AG10803 (cell line): ENCODE measurements around the gene KRTAP12-2.
"Not testable (repeated sequence)": the region's sequence is repeated elsewhere in the genome, so short reads cannot be mapped to it uniquely, and the experiment has no call there.

Experiments used
- DNase-seq: peaks from one replicate; pipeline ENCODE4 v3.0.0; 2010; ENCODE audit warnings: low read depth
- H3K4me3 ChIP-seq: 2 replicates; pipeline ENCODE4 v1.5.1; 2011; ENCODE audit warnings: mild to moderate bottlenecking, low read length, control low read depth
- TF ChIP-seq, protein P1 (sequence below): conservative IDR thresholded peaks from 2 replicates; pipeline ENCODE4 v1.5.1; 2011; ENCODE audit warnings: mild to moderate bottlenecking, low read length, control low read depth, inconsistent platforms

KRTAP12-2 gene

DNA sequence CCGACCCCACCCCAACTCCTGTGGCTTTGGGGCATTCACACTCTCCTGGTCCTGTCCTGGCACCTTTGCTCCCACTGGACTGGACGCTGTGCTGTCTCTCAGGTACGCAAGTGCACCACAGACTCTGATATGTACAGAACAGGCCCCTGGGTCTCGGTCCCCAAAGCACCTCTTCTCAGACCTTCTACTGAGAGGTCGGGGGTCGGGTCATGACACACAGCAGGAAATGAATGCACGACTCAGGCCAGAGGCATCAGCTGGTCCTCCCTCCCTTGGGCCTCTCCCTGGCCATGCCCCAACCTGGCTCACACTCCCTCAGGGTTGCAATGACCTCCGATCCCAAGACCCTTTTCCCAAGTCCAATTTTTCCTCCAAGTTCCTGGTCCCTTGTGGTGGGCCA lies 28.5 kb upstream of the KRTAP12-2 start:
- no peak overlapping the region for H3K4me3 ChIP-seq
- no peak for DNase-seq
- TF ChIP-seq, protein P1, sequence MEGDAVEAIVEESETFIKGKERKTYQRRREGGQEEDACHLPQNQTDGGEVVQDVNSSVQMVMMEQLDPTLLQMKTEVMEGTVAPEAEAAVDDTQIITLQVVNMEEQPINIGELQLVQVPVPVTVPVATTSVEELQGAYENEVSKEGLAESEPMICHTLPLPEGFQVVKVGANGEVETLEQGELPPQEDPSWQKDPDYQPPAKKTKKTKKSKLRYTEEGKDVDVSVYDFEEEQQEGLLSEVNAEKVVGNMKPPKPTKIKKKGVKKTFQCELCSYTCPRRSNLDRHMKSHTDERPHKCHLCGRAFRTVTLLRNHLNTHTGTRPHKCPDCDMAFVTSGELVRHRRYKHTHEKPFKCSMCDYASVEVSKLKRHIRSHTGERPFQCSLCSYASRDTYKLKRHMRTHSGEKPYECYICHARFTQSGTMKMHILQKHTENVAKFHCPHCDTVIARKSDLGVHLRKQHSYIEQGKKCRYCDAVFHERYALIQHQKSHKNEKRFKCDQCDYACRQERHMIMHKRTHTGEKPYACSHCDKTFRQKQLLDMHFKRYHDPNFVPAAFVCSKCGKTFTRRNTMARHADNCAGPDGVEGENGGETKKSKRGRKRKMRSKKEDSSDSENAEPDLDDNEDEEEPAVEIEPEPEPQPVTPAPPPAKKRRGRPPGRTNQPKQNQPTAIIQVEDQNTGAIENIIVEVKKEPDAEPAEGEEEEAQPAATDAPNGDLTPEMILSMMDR, result no peak

DNA sequence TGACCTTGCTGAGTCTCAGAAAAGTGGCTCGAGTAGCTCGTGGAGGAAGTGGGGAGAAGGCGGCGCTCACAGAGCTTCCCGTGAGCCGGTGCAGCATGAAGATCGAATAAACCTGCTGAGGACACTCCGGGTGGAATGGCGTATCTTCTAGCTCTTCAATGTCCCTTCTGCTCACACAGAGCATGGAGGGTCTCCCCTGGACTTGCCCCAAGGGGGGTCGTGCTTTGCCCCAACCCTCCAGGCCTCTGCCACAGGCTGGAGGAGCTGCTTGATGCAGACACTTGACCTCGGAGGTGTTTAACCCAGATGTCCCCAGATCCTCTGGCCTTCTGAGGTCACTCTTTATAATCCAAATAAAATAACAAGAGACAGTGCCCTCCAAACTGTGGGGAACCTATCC lies 28.0 kb upstream of the KRTAP12-2 start:
- no peak for DNase-seq
- no peak overlapping the region for H3K4me3 ChIP-seq
- TF ChIP-seq, protein P1, result no peak

DNA sequence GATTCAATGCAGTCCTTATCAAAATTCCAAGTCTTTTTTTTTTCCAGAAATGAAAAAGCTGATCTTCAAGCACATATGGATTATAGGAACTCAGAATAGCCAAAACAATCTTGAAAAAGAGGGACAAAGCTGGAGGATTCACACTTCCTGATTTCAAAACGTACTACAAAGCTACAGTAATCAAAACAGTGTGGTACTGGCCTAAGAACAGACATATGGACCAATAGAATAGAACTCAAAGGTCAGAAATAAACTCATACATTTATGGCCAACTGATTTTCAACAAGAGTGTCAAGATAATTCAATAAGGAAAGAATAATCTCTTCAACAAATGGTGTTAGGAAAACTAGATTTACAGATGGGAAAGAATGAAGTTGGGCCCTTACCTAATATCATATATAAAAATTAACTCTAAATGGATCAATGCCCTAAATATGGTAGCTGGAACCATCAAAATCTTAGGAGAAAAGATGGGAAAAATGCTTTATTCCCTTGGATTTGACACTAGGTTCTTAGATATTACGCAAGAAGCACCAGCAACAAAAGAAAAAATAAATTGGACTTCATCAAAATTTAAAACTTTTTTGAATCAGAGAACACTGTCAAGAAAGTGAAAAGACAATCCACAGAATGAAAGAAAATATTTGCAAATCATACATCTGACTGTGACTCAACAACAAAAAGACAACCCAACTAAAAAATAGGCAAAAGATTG lies 26.2 kb upstream of the KRTAP12-2 start:
- DNase-seq, result no peak
- H3K4me3 ChIP-seq, result no peak overlapping the region
- TF ChIP-seq, protein P1, result no peak

DNA sequence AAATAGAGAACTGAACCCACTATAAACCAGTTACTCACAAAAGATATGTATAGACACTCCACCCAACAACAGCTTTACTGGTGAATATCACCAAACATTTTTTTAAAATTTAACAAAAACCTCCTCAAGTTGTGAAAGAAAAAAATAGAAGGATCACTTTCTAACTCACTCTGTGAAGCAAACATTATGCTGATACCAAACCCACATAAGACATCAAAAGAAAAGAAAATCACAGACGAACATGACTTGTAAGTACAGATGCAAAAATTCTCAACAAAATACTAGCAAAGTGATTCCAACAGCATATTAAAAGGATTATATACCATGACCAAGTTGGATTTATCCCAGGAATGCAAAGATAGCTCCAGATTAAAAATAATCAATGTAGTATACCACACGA lies 25.0 kb upstream of the KRTAP12-2 start:
- no peak overlapping the region for H3K4me3 ChIP-seq
- TF ChIP-seq, protein P1, result no peak
- DNase-seq, result no peak

DNA sequence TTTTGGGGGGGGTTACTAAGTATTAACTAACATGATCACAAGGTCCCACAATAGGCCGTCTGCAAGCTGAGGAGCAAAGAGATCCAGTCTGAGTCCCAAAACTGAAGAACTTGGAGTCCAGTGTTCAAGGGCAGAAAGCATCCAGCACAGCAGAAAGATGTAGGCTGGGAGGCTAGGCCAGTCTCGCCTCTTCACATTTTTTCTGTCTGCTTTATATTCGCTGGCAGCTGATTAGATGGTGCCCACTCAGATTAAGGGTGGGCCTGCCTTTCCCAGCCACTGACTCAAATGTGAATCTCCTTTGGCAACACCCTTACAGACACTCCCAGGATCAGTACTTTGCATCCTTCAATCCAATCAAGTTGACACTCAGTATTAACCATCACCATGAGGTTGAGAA lies 23.0 kb upstream of the KRTAP12-2 start:
- H3K4me3 ChIP-seq, DNase-seq: not testable (repeated sequence)

DNA sequence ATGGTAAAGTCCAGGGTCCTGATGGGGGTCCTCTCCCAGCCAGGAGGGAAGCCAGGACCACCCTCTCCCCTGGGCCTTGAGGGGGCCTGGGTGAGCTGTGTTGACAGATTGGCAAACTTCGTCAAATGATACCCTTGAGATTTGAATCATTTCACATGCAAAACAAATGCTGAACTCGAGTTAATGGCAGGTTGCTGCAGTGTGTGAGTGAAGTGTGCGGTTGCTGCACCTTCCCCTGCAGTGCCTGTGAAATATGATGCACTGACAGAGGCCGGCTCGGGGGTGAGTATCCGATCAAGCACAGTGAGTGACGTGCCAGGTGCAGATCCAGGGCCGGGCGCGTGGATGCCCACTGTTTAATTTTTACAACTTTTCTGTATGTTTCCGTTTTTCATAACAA lies 20.9 kb upstream of the KRTAP12-2 start:
- H3K4me3 ChIP-seq, result no peak overlapping the region
- TF ChIP-seq, protein P1, result no peak
- no peak for DNase-seq

DNA sequence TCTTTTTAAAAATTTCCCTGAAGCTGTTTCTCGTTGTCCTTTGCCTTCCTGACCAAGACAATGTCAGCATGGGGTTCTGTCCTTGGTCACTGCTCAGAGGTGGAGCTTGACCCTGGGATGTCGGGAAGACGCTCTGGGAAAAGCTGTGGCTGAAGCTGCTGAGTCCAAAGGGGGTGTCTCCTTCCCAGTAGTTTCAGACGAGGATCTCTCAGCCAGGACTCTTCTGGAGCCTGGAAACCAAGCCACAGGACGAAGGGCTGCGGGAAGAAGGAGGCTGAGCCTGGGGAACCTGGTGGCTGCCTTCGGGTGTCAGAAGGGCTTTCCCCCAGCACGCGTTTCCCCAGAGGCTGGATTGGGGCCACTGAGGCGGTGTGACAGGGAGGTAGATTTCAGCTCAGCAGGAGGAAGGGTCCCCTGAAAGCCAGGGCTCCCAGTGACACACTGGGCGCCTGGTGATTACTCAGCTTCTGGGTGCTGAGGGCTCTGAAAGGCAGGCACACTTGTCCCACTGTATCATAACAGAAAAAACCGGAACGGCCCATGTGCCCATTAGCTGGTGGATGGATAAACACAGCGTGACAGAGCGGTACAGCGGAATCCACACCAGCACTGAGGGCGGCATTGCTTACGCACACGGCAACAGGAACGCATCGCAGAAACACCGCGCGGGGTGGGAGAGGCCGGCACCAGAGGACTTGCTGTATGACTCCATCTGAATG lies 20.3 kb upstream of the KRTAP12-2 start:
- H3K4me3 ChIP-seq, result no peak overlapping the region
- TF ChIP-seq, protein P1, result no peak
- no peak for DNase-seq
